Adipocyte (in vitro differentiated cells): ENCODE measurements around the gene SIRT6.

Source experiments
- DNase-seq: peaks from one replicate; pipeline ENCODE4 v3.0.0-alpha.2; 2015; ENCODE audit warnings: low read depth
- H3K27me3 ChIP-seq: replicated peaks from 2 replicates; pipeline ENCODE4 v1.7.0; 2013; ENCODE audit warnings: mild to moderate bottlenecking, low read length, moderate library complexity; ENCODE audit not compliant: control insufficient read depth, insufficient read depth
- H3K36me3 ChIP-seq: 2 replicates; pipeline ENCODE4 v1.7.0; 2013; ENCODE audit warnings: low read length, mild to moderate bottlenecking, moderate library complexity; ENCODE audit not compliant: control insufficient read depth, insufficient read depth, severe bottlenecking
- H3K4me1 ChIP-seq: 2 replicates; pipeline ENCODE4 v1.7.0; 2013; ENCODE audit warnings: mild to moderate bottlenecking, low read length, moderate library complexity; ENCODE audit not compliant: control insufficient read depth, insufficient read depth
- H3K4me3 ChIP-seq: 2 replicates; pipeline ENCODE4 v1.7.0; 2013; ENCODE audit warnings: mild to moderate bottlenecking, low read length, moderate library complexity
- H3K9ac ChIP-seq: 2 replicates; pipeline ENCODE4 v1.7.0; 2013; ENCODE audit warnings: mild to moderate bottlenecking, low read length, moderate library complexity
- H3K9me3 ChIP-seq: 2 replicates; pipeline ENCODE4 v1.7.0; 2013; ENCODE audit warnings: mild to moderate bottlenecking, low read length, moderate library complexity; ENCODE audit not compliant: control insufficient read depth

SIRT6 gene

GRCh38 chr19:4217429-4218264, 35.3 kb upstream of the SIRT6 start:
- no peaks in the 10 kb centered on the region for H3K9me3 ChIP-seq
- H3K4me3 ChIP-seq, result no peak overlapping the region
- no peak for DNase-seq
- H3K27me3 ChIP-seq, result peaks cover 14% of the 10 kb centered on the region
- no peaks in the 10 kb centered on the region for H3K36me3 ChIP-seq
- H3K4me1 ChIP-seq, result no peaks in the 10 kb centered on the region
- no peak overlapping the region for H3K9ac ChIP-seq

GRCh38 chr19:4216846-4217245, 34.5 kb upstream of the SIRT6 start:
- Histone ChIP-seq H3K27me3 (peaks cover 13% of the 10 kb centered on the region), H3K36me3 (no peaks in the 10 kb centered on the region), H3K4me3 (no peak overlapping the region), H3K9ac (no peak overlapping the region), H3K4me1 (no peaks in the 10 kb centered on the region), H3K9me3 (no peaks in the 10 kb centered on the region)
- no peak for DNase-seq

- Histone ChIP-seq H3K4me3 (no peak overlapping the region), H3K4me1 (no peaks in the 10 kb centered on the region), H3K9me3 (no peaks in the 10 kb centered on the region), H3K9ac (no peak overlapping the region), H3K36me3 (no peaks in the 10 kb centered on the region), H3K27me3 (peaks cover 17% of the 10 kb centered on the region)
- DNase-seq, result no peak
These were observed 33.4 kb upstream of the SIRT6 start for GRCh38 chr19:4215807-4216206.

- no peak overlapping the region for H3K9ac ChIP-seq
- H3K36me3 ChIP-seq, result no peaks in the 10 kb centered on the region
- H3K27me3 ChIP-seq, result peaks cover 22% of the 10 kb centered on the region
- DNase-seq, result no peak
- H3K4me3 ChIP-seq, result no peak overlapping the region
- H3K4me1 ChIP-seq, result no peaks in the 10 kb centered on the region
- H3K9me3 ChIP-seq, result no peaks in the 10 kb centered on the region
These were observed 30.8 kb upstream of the SIRT6 start for GRCh38 chr19:4213116-4213515.

DNA sequence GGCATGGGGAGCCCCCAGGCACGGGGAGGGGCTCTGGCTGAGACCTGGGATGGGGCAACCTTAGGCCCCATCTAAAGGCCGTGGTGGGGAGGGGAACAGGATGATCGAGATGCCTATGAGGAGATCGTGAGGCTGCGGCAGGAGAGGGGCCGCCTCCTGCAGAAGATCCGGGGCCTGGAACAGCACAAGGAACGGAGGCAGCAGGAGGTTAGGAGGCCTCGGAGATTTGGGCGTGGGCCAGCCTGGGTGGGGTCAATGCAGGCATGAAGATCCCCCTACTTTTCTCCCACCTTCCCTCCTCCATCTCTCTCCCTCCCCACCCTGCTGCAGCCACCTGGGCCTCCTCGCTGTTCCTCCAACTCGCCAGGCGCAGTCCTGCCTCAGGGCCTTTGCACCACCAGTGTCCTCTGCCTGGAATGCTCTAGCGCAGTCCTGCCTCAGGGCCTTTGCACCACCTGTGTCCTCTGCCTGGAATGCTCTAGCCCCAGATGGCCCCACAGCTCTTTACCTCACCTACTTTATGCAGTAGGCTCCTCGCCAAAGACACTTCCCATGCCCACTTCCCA, 27.9 kb upstream of the SIRT6 start:
- no peak for DNase-seq
- no peak overlapping the region for H3K9ac ChIP-seq
- no peaks in the 10 kb centered on the region for H3K36me3 ChIP-seq
- H3K27me3 ChIP-seq, result peaks cover 18% of the 10 kb centered on the region
- H3K4me3 ChIP-seq, result no peak overlapping the region
- H3K4me1 ChIP-seq, result peaks cover 3% of the 10 kb centered on the region
- no peaks in the 10 kb centered on the region for H3K9me3 ChIP-seq

GRCh38 chr19:4208385-4209094, 26.2 kb upstream of the SIRT6 start:
- H3K27me3 ChIP-seq, result peaks cover 14% of the 10 kb centered on the region
- no peak overlapping the region for H3K9ac ChIP-seq
- no peak for DNase-seq
- peaks cover 3% of the 10 kb centered on the region for H3K4me1 ChIP-seq
- H3K9me3 ChIP-seq, result no peaks in the 10 kb centered on the region
- H3K4me3 ChIP-seq, result no peak overlapping the region
- H3K36me3 ChIP-seq, result no peaks in the 10 kb centered on the region

DNA sequence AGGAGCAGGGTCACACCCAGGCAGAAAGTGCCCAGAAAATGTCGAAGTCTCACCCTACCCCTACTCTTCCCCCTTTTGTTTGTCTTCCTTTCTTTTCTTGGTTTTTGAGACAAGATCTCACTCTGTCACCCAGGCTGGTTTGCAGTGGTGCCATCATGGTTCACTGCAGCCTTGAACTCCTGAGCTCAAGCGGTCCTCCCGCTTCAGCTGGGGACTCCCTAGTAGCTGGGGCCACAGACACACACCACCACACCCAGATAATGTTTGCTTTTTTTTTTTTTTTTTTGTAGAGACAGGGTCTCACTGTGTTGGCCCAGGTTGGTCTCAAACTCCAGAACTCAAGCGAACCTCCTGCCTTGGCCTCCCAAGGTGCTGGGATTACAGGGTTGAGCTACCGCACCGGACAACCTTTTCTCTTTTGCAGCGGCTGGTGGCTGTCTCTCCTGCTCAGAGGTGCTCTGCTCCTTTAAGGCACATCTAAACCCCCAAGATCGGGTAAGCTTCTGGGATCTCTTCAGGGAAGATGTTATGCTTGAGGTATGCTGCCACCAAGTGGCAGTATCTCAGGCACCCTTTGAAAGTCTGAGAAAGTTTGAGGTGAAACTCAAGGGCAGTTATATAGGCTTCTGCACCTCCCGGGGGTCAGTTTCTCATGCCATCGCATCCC, 24.6 kb upstream of the SIRT6 start:
- H3K9ac ChIP-seq, result no peak overlapping the region
- H3K9me3 ChIP-seq, result no peaks in the 10 kb centered on the region
- no peaks in the 10 kb centered on the region for H3K36me3 ChIP-seq
- H3K4me1 ChIP-seq, result peaks cover 3% of the 10 kb centered on the region
- H3K4me3 ChIP-seq, result no peak overlapping the region
- no peak for DNase-seq
- peaks cover 10% of the 10 kb centered on the region for H3K27me3 ChIP-seq

DNA sequence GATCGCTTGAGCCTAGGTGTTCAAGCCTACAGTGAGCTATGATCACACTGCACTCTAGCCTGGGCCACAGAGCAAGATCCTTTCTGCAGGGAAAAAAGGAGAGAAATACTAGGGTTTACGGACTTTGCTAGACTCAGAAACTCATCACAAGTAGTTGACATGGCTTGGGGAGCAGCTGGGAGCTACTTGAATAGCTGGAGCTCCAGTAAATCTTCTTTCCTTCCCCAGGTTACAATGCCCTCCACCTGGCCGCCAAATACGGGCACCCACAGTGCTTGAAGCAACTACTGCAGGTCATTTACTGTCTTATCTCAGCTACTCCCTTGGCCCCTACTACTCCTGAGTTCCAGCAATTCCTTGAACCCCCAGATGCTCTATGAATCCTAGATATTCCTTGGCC, 19.4 kb upstream of the SIRT6 start:
- Histone ChIP-seq H3K36me3 (no peaks in the 10 kb centered on the region), H3K27me3 (peaks cover 47% of the 10 kb centered on the region), H3K4me3 (no peak overlapping the region), H3K9ac (no peak overlapping the region), H3K9me3 (no peaks in the 10 kb centered on the region), H3K4me1 (peaks cover 3% of the 10 kb centered on the region)
- DNase-seq, result no peak

DNA sequence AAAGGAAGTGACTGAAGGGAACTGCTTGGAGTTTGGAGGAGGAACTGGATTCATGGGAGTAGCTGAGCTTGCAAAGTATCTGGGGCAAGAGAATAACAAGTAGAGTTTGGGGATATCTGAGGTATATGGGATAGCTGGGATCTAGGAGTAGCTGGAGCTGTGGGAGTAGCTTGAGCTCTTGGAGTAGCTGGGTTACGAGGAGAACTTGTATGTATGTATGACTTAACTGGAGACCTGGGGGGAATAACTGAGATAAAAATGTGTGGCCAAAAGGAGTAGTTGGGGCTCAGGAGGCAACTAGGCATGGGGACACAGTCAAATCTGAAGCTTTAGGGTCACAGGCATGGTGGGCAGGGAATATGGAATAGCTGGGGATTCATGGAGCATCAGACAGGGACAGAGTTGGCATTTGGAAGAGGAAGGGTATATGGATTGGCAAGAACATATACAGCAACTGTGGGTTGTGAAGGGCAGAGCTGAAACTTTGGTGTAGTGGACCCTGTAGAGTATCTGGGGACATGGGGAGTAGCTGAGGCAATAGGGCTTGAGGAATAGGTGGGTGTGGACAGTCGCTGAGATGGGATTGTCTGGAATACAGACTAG, 18.7 kb upstream of the SIRT6 start:
- H3K36me3 ChIP-seq, result no peaks in the 10 kb centered on the region
- no peak for DNase-seq
- no peak overlapping the region for H3K4me3 ChIP-seq
- no peaks in the 10 kb centered on the region for H3K4me1 ChIP-seq
- H3K27me3 ChIP-seq, result peaks cover 54% of the 10 kb centered on the region
- H3K9ac ChIP-seq, result no peak overlapping the region
- no peaks in the 10 kb centered on the region for H3K9me3 ChIP-seq

- no peaks in the 10 kb centered on the region for H3K9me3 ChIP-seq
- H3K4me3 ChIP-seq, result no peak overlapping the region
- no peak for DNase-seq
- H3K36me3 ChIP-seq, result no peaks in the 10 kb centered on the region
- H3K4me1 ChIP-seq, result no peaks in the 10 kb centered on the region
- H3K27me3 ChIP-seq, result peaks cover 64% of the 10 kb centered on the region
- H3K9ac ChIP-seq, result no peak overlapping the region
These were observed 17.4 kb upstream of the SIRT6 start for GRCh38 chr19:4199699-4200293.
